HL-60 (cell line): ENCODE results near the gene GNAI2.

Source experiments
- CTCF ChIP-seq: IDR thresholded peaks from one replicate; pipeline ENCODE4 v1.5.1; 2011; ENCODE audit warnings: low read length, control low read depth, inconsistent platforms; ENCODE audit not compliant: insufficient read depth
- GABPA ChIP-seq: IDR thresholded peaks from 2 replicates; pipeline ENCODE4 v1.6.1; 2012; ENCODE audit warnings: low read depth
- POLR2AphosphoS5 ChIP-seq: IDR thresholded peaks from 2 replicates; pipeline ENCODE4 v1.6.1; 2012; ENCODE audit warnings: low read depth
- REST ChIP-seq: IDR thresholded peaks from 2 replicates; pipeline ENCODE4 v1.6.1; 2012; ENCODE audit warnings: low read depth; ENCODE audit not compliant: insufficient replicate concordance

- no peak for TF ChIP-seq CTCF
- no peak for TF ChIP-seq POLR2AphosphoS5
- no peak for TF ChIP-seq GABPA
- no peak for TF ChIP-seq REST
Observed at GRCh38 chr3:50231581-50231980, 4.4 kb upstream of the GNAI2 start.
